Measurements from ENCODE around the gene ATG5.

DNA sequence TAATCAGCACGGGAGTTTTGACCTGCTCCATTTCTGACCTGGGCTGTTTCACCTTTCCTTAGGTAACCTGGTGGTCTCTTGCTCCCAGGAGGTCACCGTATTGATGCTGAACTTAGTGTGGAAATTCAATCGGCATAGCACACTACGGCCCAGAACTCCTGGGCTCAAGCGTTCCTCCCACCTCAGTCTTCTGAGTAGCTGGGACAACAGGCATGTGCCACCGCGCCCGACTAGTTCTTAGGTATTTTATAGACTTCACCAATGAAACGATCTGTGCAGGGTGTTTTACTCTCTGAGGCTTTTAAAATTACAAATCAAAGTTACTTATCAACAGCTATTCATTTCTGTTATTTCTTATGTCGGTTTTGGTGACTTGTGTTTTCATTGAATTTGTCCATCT is 42.1 kb downstream of the ATG5 start:
- TF ChIP-seq, protein P1, sequence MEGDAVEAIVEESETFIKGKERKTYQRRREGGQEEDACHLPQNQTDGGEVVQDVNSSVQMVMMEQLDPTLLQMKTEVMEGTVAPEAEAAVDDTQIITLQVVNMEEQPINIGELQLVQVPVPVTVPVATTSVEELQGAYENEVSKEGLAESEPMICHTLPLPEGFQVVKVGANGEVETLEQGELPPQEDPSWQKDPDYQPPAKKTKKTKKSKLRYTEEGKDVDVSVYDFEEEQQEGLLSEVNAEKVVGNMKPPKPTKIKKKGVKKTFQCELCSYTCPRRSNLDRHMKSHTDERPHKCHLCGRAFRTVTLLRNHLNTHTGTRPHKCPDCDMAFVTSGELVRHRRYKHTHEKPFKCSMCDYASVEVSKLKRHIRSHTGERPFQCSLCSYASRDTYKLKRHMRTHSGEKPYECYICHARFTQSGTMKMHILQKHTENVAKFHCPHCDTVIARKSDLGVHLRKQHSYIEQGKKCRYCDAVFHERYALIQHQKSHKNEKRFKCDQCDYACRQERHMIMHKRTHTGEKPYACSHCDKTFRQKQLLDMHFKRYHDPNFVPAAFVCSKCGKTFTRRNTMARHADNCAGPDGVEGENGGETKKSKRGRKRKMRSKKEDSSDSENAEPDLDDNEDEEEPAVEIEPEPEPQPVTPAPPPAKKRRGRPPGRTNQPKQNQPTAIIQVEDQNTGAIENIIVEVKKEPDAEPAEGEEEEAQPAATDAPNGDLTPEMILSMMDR (IDR thresholded peaks at IDR 0.05): no peak
- TF ChIP-seq EZH2phosphoT487 (IDR thresholded peaks at IDR 0.05; ENCODE audit: borderline replicate concordance, low read depth) (no peak), TCF12 (IDR thresholded peaks at IDR 0.05) (no peak), EP300 (IDR thresholded peaks at IDR 0.05; ENCODE audit: borderline replicate concordance in 1 of 2, low read depth in 1 of 2, low read length in 1 of 2) (no peak), RFX5 (IDR thresholded peaks at IDR 0.05; ENCODE audit: low read length) (no peak), NRF1 (IDR thresholded peaks at IDR 0.05; ENCODE audit: low read depth, low read length) (no peak), RAD21 (IDR thresholded peaks at IDR 0.05; ENCODE audit: low read length) (no peak), SMC3 (IDR thresholded peaks at IDR 0.05; ENCODE audit: low read depth, low read length) (no peak), SIN3A (IDR thresholded peaks at IDR 0.05; ENCODE audit: borderline replicate concordance, low read depth, low read length) (no peak), POLR2AphosphoS5 (IDR thresholded peaks at IDR 0.05; ENCODE audit: low read depth, low read length) (no peak), CHD2 (IDR thresholded peaks at IDR 0.05; ENCODE audit: low read length, partially characterized antibody) (no peak)
- TF ChIP-seq, protein P2, sequence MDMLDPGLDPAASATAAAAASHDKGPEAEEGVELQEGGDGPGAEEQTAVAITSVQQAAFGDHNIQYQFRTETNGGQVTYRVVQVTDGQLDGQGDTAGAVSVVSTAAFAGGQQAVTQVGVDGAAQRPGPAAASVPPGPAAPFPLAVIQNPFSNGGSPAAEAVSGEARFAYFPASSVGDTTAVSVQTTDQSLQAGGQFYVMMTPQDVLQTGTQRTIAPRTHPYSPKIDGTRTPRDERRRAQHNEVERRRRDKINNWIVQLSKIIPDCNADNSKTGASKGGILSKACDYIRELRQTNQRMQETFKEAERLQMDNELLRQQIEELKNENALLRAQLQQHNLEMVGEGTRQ (IDR thresholded peaks at IDR 0.05; ENCODE audit: borderline replicate concordance, low read depth, low read length): no peak

Measured in SK-N-SH (cell line).